ENCODE data around the gene SMC4.
"Not testable (repeated sequence)": the region's sequence is repeated elsewhere in the genome, so short reads cannot be mapped to it uniquely, and the experiment has no call there.

The SMC4 gene

GRCh38 chr3:160447544-160447943 lies 48.1 kb downstream of the SMC4 start:
- no peak for DNase-seq

GRCh38 chr3:160448845-160449635 lies 49.6 kb downstream of the SMC4 start:
- no peak for DNase-seq

- DNase-seq, result no peak
These were observed 50.5 kb downstream of the SMC4 start, which contains the start of gene TRIM59 for GRCh38 chr3:160449636-160450598. Gene TRIM59, minus strand, starts transcription at chr3:160449786. Its CDS starts 10,603 bp downstream, at chr3:160439183.

- DNase-seq, result no peak
These were observed 51.4 kb downstream of the SMC4 start for GRCh38 chr3:160450846-160451245.

GRCh38 chr3:160451602-160452001 lies 52.2 kb downstream of the SMC4 start:
- DNase-seq, result no peak

GRCh38 chr3:160452251-160452650 lies 52.8 kb downstream of the SMC4 start:
- not testable (repeated sequence) for DNase-seq

- DNase-seq, result peak; percentile 80
These were observed 55.5 kb downstream of the SMC4 start for GRCh38 chr3:160454995-160455394.

GRCh38 chr3:160455846-160456245 lies 56.4 kb downstream of the SMC4 start:
- no peak for DNase-seq

- DNase-seq, result no peak
These were observed 58.7 kb downstream of the SMC4 start for GRCh38 chr3:160458151-160458550.

GRCh38 chr3:160459450-160459970 lies 60.1 kb downstream of the SMC4 start:
- DNase-seq, result no peak

- DNase-seq, result no peak
These were observed 60.6 kb downstream of the SMC4 start for GRCh38 chr3:160460033-160460432.

- no peak for DNase-seq
These were observed 64.9 kb downstream of the SMC4 start for GRCh38 chr3:160464321-160464720.

GRCh38 chr3:160464971-160465370 lies 65.5 kb downstream of the SMC4 start:
- DNase-seq, result no peak

GRCh38 chr3:160470181-160470580 lies 70.7 kb downstream of the SMC4 start:
- no peak for DNase-seq

GRCh38 chr3:160471892-160472291 lies 72.4 kb downstream of the SMC4 start:
- no peak for DNase-seq

GRCh38 chr3:160472344-160472743 lies 72.9 kb downstream of the SMC4 start:
- DNase-seq, result no peak

GRCh38 chr3:160473221-160473620 lies 73.8 kb downstream of the SMC4 start:
- no peak for DNase-seq

GRCh38 chr3:160473978-160474377 lies 74.5 kb downstream of the SMC4 start:
- no peak for DNase-seq

- DNase-seq, result no peak
These were observed 75.0 kb downstream of the SMC4 start for GRCh38 chr3:160474416-160474838.

- DNase-seq, result no peak
These were observed 75.7 kb downstream of the SMC4 start for GRCh38 chr3:160475153-160475552.

- DNase-seq, result no peak
These were observed 76.4 kb downstream of the SMC4 start for GRCh38 chr3:160475884-160476283.

GRCh38 chr3:160477750-160478149 lies 78.3 kb downstream of the SMC4 start:
- no peak for DNase-seq

- no peak for DNase-seq
These were observed 78.9 kb downstream of the SMC4 start for GRCh38 chr3:160478338-160478737.

Measured in NCI-H1694 treated with DMSO at 0.1 percent for 48 hours (cell line).